GM12801 (cell line): ENCODE results near the gene CLIP1.

Source experiments
- CTCF ChIP-seq: IDR thresholded peaks from one replicate; pipeline ENCODE4 v1.5.1; 2011; ENCODE audit warnings: control low read depth; ENCODE audit not compliant: insufficient read length; ENCODE audit errors: extremely low read depth

The CLIP1 gene

DNA sequence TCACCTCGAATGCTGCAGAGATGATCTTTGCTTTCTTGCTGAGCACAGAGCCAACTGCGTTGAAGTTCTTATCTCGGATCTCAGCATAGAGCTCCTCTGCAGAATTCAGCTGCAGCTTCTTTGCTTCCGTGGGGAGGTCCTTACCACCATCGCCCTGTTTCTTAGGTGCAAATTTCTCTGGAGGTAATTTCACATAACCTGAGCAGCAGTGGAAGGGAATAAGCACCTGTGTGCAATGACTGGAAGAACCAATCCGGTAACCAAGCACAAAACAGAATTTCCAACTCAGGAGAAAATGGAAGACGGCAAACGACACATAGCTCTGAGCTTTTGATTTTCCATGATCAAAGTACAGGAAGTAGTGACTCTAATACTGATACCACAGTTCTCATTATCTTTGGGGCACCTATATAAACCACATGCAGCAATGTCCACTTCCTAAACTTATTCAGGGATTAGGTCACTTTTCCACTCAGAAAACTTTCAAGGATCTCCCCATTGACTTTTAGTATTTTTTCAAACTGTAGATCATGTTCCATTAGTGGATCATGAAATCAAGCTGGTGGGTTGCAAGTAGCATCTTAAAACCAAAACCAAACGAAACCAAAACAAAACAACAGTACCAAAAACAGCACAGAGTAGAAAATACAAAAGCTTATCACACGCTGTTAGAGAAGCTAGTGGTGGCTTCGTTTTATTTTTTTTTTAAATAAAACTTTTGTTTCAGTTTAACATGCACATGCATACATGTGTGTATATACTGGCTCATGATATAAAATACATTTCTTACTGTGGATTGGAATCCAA, 177.7 kb downstream of the CLIP1 start:
- no peak for TF ChIP-seq CTCF

GRCh38 chr12:122243965-122244364, 178.5 kb downstream of the CLIP1 start:
- TF ChIP-seq CTCF = no peak

DNA sequence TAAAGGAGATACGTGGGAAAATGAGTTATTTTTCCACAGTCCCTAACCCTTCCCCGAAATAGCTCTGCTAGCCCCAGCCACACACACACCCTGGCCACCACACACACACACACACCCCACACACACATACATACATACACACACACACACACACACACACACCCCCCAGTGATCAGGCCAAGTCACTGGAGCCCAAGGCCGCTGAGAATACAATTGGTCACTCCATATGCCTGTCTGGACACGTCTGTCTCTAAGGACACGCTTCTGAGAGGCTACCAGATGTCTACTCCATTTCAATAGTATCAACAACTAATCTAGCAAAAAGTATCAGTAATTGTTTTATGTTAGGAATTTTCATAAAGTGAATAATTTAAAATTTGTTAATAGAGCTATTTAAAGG, 183.6 kb downstream of the CLIP1 start:
- no peak for TF ChIP-seq CTCF

GRCh38 chr12:122235741-122236140, 186.7 kb downstream of the CLIP1 start:
- no peak for TF ChIP-seq CTCF

DNA sequence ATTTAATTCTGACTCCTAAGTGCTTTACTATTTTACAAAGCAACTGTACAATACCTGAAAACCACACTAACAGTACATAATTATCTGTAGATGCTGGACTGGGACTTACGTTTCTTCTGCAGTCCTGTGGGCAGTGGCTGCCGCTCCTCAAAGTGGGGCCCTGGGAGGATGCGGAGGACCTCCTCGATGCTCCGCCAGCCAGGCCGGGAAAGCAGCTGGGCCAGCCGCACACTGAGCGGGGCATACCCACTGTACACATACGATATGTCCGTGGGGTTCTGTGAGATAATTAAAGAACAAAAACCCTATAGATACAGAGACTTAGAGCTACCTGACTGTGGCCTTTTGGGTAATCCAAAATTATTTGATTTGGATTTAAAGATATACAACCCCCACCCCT, 189.8 kb downstream of the CLIP1 start:
- no peak for TF ChIP-seq CTCF

GRCh38 chr12:122230798-122231197, 191.7 kb downstream of the CLIP1 start:
- no peak for TF ChIP-seq CTCF

GRCh38 chr12:122228092-122228491, 194.4 kb downstream of the CLIP1 start:
- TF ChIP-seq CTCF = no peak
